ENCODE data around the gene NR2C1. TPM values are rescaled to one million over a fixed set of nuclear protein-coding genes. Genes with fewer than 3 reads are reported as not detected.
"Not testable (repeated sequence)": the region's sequence is repeated elsewhere in the genome, so short reads cannot be mapped to it uniquely, and the experiment has no call there.

Gene NR2C1
- total RNA-seq, 1 donor from 2014 or later = 28.5 TPM

DNA sequence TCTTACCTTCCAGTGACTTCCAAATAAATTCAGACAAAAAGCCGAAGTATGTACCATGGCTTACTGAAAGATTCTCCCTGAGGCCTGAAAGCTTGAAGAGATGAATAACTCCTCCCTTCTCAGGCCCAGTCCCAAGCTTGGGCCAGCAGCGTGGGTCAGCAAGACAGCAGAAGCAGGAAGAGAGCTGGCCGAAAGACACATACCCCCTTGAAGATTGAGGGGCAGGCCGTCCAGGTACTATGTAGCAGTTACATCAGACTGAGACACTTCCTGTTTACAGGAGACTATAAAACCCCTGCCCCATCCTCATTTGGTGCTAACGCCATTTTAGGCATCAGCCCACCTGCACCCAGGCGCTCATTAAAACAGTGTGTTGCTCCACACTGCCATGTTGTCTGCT is 84.9 kb downstream of the NR2C1 start:
- no peaks in the 10 kb centered on the region for H3K9me3 Mint-ChIP-seq
- H3K27me3 Mint-ChIP-seq (ENCODE audit: low read depth) = no peaks in the 10 kb centered on the region
- H3K4me1 Mint-ChIP-seq (ENCODE audit: low read depth) = peaks cover 33% of the 10 kb centered on the region
- H3K36me3 Mint-ChIP-seq (ENCODE audit: low read depth) = peaks cover 49% of the 10 kb centered on the region
- intact Hi-C loops (cut with micrococcal nuclease) = no loop called here
- H3K27ac Mint-ChIP-seq = no peak overlapping the region
- no peak for DNase-seq (ENCODE audit: low spot score)
- H3K4me3 Mint-ChIP-seq (ENCODE audit: low read depth) = no peak overlapping the region

DNA sequence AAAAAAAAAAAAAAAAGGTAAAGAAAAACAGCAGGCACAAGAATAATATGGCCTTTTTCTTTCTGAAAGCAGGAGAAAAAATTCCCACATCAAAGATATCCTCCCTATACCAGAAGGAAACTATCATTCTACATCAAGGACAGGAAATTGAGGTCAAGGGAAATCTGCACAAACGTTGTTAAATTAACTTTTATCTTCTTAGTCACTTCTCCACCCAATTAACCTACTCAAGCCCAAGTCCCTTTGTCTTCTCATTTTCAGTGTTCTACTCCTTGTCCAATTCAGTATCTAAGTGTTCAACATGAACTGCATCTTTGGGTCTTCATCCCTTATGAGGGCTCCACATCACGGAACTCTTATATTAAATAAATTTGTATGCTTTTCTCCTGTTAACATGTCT is 85.6 kb downstream of the NR2C1 start:
- Mint-ChIP-seq H3K36me3 (ENCODE audit: low read depth) (peaks cover 52% of the 10 kb centered on the region), H3K9me3 (no peaks in the 10 kb centered on the region), H3K4me3 (ENCODE audit: low read depth) (no peak overlapping the region), H3K27ac (no peak overlapping the region), H3K27me3 (ENCODE audit: low read depth) (no peaks in the 10 kb centered on the region), H3K4me1 (ENCODE audit: low read depth) (peaks cover 37% of the 10 kb centered on the region)
- no peak for DNase-seq (ENCODE audit: low spot score)
- intact Hi-C loops (cut with micrococcal nuclease) = no loop called here

- Mint-ChIP-seq H3K27me3 (ENCODE audit: low read depth) (no peaks in the 10 kb centered on the region), H3K36me3 (ENCODE audit: low read depth) (peaks cover 48% of the 10 kb centered on the region), H3K27ac (no peak overlapping the region), H3K9me3 (no peaks in the 10 kb centered on the region), H3K4me3 (ENCODE audit: low read depth) (no peak overlapping the region), H3K4me1 (ENCODE audit: low read depth) (peaks cover 40% of the 10 kb centered on the region)
- intact Hi-C loops (cut with micrococcal nuclease) = no loop called here
- no peak for DNase-seq (ENCODE audit: low spot score)
These were observed 86.2 kb downstream of the NR2C1 start for GRCh38 chr12:94987076-94987669.

DNA sequence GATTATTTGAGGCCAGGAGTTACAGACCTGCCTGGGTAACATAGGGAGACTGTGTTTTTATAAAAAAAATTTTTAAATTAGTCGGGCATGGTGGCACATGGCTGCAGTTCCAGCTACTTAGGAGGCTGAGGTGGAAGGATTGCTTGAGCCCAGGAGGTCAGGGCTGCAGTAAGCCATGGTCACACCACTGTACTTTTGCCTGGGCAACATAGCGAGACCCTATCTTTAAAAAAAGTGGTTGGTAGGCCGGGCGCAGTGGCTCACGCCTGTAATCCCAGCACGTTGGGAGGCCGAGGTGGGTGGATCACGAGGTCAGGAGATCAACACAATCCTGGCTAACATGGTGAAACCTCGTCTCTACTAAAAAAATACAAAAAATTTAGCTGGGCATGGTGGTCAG is 88.3 kb downstream of the NR2C1 start:
- DNase-seq (ENCODE audit: low spot score); H3K9me3 Mint-ChIP-seq; H3K27ac Mint-ChIP-seq; H3K4me3 Mint-ChIP-seq (ENCODE audit: low read depth); intact Hi-C loops (cut with micrococcal nuclease); H3K27me3 Mint-ChIP-seq (ENCODE audit: low read depth): not testable (repeated sequence)
- Mint-ChIP-seq H3K36me3 (ENCODE audit: low read depth) (peaks cover 40% of the 10 kb centered on the region), H3K4me1 (ENCODE audit: low read depth) (peaks cover 37% of the 10 kb centered on the region)

DNA sequence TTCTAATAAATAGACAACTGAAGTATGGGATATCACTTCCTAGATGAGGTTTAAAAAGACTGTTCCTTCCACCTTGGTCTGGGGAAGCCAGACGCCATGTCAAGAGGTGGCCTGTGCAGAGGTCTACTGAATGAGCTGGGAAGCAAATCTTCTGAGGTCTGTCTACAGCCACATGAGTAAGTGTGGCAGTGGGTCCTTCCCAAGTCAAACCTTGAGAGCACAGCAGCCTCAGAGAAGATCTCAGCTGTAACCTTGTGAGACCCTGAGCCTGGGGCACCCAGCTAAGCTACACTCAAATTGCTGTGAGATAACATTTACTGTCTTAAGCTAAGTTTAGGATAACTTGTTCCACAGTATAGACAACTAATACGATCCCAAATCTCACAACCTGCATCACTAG is 90.1 kb downstream of the NR2C1 start:
- intact Hi-C loops (cut with micrococcal nuclease) = no loop called here
- DNase-seq (ENCODE audit: low spot score) = no peak
- Mint-ChIP-seq H3K9me3 (no peaks in the 10 kb centered on the region), H3K36me3 (ENCODE audit: low read depth) (peaks cover 26% of the 10 kb centered on the region), H3K4me1 (ENCODE audit: low read depth) (peaks cover 26% of the 10 kb centered on the region), H3K27me3 (ENCODE audit: low read depth) (no peaks in the 10 kb centered on the region), H3K4me3 (ENCODE audit: low read depth) (no peak overlapping the region), H3K27ac (no peak overlapping the region)

DNA sequence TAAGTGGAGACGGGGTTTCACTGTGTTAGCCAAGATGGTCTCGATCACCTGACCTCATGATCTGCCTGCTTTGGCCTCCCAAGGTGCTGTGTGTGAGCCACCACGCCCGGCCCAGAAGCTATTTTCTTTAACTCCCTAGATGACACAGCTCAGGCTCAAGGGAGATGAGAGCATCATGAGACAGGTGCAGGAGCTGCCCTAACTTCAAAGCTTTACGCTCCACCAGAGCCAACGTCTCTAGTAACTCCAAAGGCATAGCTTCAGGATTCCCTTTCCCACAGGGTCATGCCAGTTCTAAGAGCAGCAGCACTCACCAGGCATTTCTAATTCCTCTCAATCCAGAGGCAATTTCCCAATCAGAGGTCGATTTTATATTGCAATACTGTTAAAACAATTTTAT is 91.0 kb downstream of the NR2C1 start:
- intact Hi-C loops (cut with micrococcal nuclease) = no loop called here
- H3K27me3 Mint-ChIP-seq (ENCODE audit: low read depth) = no peaks in the 10 kb centered on the region
- no peak for DNase-seq (ENCODE audit: low spot score)
- H3K4me3 Mint-ChIP-seq (ENCODE audit: low read depth) = no peak overlapping the region
- peaks cover 22% of the 10 kb centered on the region for H3K36me3 Mint-ChIP-seq (ENCODE audit: low read depth)
- H3K4me1 Mint-ChIP-seq (ENCODE audit: low read depth) = peaks cover 19% of the 10 kb centered on the region
- H3K27ac Mint-ChIP-seq = no peak overlapping the region
- no peaks in the 10 kb centered on the region for H3K9me3 Mint-ChIP-seq

- peaks cover 14% of the 10 kb centered on the region for H3K4me1 Mint-ChIP-seq (ENCODE audit: low read depth)
- no peak overlapping the region for H3K4me3 Mint-ChIP-seq (ENCODE audit: low read depth)
- no peak overlapping the region for H3K27ac Mint-ChIP-seq
- no peak for DNase-seq (ENCODE audit: low spot score)
- H3K9me3 Mint-ChIP-seq = no peaks in the 10 kb centered on the region
- intact Hi-C loops (cut with micrococcal nuclease) = no loop called here
- H3K36me3 Mint-ChIP-seq (ENCODE audit: low read depth) = peaks cover 15% of the 10 kb centered on the region
- H3K27me3 Mint-ChIP-seq (ENCODE audit: low read depth) = no peaks in the 10 kb centered on the region
These were observed 92.8 kb downstream of the NR2C1 start for GRCh38 chr12:94980577-94980976.

- Mint-ChIP-seq H3K9me3 (no peaks in the 10 kb centered on the region), H3K36me3 (ENCODE audit: low read depth) (peaks cover 15% of the 10 kb centered on the region), H3K4me3 (ENCODE audit: low read depth) (no peak overlapping the region), H3K4me1 (ENCODE audit: low read depth) (peaks cover 14% of the 10 kb centered on the region), H3K27ac (no peak overlapping the region), H3K27me3 (ENCODE audit: low read depth) (no peaks in the 10 kb centered on the region)
- DNase-seq (ENCODE audit: low spot score) = no peak
- intact Hi-C loops (cut with micrococcal nuclease) = no loop called here
These were observed 93.5 kb downstream of the NR2C1 start for GRCh38 chr12:94979941-94980340.

DNA sequence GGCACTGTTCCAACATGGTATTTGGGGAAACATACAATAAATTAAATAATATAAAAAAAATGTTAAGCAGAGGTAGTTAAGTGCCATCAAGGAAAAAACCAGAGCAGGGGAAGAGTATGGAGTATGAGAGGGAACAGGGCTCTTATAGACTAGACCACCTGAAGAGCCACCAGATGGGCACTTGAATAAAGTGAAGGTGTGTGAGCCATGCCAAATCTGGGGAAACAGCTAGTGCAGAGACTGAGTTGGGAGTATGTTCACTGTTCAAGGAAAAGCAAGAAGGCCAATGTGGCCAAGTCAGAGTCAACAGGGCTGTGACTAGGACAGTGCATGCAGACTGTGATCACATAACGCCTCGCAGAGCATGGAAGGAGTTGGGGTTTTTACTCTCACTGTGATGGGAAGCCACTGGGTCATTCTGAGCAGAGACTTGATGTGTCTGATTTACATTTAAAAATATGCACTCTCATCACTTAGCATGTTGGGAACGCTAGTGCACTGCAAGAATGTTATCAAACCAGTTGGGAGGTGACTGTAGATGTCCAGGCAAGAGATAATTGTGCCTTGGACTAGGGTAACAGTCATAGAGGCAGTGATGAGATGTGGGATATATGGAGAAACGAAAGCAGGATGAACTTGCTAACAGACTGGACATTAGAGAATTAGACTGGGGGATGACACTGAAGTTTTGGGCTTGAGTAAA is 95.5 kb downstream of the NR2C1 start:
- Mint-ChIP-seq H3K36me3 (ENCODE audit: low read depth) (peaks cover 4% of the 10 kb centered on the region), H3K9me3 (no peaks in the 10 kb centered on the region), H3K27me3 (ENCODE audit: low read depth) (no peaks in the 10 kb centered on the region), H3K4me3 (ENCODE audit: low read depth) (no peak overlapping the region), H3K27ac (no peak overlapping the region), H3K4me1 (ENCODE audit: low read depth) (peaks cover 6% of the 10 kb centered on the region)
- no peak for DNase-seq (ENCODE audit: low spot score)
- intact Hi-C loops (cut with micrococcal nuclease) = no loop called here

- H3K4me3 Mint-ChIP-seq (ENCODE audit: low read depth) = no peak overlapping the region
These were observed 100.2 kb downstream of the NR2C1 start for GRCh38 chr12:94973221-94973620.

DNA sequence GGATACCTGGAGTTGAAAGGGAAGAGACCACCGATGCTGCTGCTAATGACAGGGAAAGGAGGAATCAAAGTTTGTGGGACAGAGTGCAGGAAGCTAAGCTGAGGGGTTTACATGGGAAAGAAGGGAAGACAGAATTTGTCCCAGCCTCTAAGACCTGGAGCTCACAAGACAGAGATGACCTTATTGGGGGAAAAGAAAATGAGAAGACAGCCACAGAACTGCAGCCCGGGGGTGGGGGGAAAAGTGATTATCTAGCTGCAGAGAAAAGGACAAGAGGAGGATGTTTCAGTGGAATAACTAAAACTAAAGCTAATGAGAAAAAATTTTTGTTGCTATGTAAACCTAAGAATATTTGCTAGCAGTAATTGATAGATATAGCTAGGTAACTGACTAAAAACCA is 100.6 kb downstream of the NR2C1 start:
- H3K27ac Mint-ChIP-seq = no peak overlapping the region

More at GRCh38 chr12:94973221-94973620, 100.2 kb downstream of the NR2C1 start:
- Mint-ChIP-seq H3K27ac (no peak overlapping the region), H3K9me3 (no peaks in the 10 kb centered on the region), H3K4me1 (ENCODE audit: low read depth) (peaks cover 2% of the 10 kb centered on the region), H3K27me3 (ENCODE audit: low read depth) (no peaks in the 10 kb centered on the region), H3K36me3 (ENCODE audit: low read depth) (peaks cover 6% of the 10 kb centered on the region)
- intact Hi-C loops (cut with micrococcal nuclease) = no loop called here
- DNase-seq (ENCODE audit: low spot score) = no peak

GRCh38 chr12:94971923-94972322 is 101.5 kb downstream of the NR2C1 start:
- Mint-ChIP-seq H3K36me3 (ENCODE audit: low read depth) (peaks cover 6% of the 10 kb centered on the region), H3K4me3 (ENCODE audit: low read depth) (no peak overlapping the region), H3K27me3 (ENCODE audit: low read depth) (no peaks in the 10 kb centered on the region), H3K9me3 (no peaks in the 10 kb centered on the region), H3K4me1 (ENCODE audit: low read depth) (peaks cover 2% of the 10 kb centered on the region), H3K27ac (no peak overlapping the region)
- no peak for DNase-seq (ENCODE audit: low spot score)
- intact Hi-C loops (cut with micrococcal nuclease) = no loop called here

More for the DNA sequence above, 100.6 kb downstream of the NR2C1 start:
- intact Hi-C loops (cut with micrococcal nuclease) = no loop called here
- Mint-ChIP-seq H3K9me3 (no peaks in the 10 kb centered on the region), H3K36me3 (ENCODE audit: low read depth) (peaks cover 6% of the 10 kb centered on the region), H3K4me1 (ENCODE audit: low read depth) (peaks cover 2% of the 10 kb centered on the region), H3K27me3 (ENCODE audit: low read depth) (no peaks in the 10 kb centered on the region), H3K4me3 (ENCODE audit: low read depth) (no peak overlapping the region)
- DNase-seq (ENCODE audit: low spot score) = no peak

DNA sequence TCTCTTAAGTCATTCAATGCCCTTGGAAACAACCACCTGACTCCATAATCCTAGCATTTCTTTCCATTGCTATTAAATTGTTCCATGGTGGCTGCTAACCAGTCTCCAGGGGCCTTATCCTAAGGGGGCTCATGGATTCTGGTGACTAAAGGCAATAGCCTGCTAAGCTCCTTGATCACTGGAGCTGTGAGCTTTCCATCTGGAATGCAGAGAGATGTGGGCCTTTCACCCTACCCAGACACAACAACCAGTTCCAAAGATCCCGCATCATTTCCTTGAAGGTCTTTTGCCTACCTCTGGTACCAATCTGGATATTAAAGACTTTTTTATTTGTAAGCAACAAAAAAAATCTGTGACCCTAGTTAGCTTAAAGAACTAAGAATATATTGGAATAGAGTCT is 102.9 kb downstream of the NR2C1 start:
- Mint-ChIP-seq H3K36me3 (ENCODE audit: low read depth) (peaks cover 6% of the 10 kb centered on the region), H3K4me1 (ENCODE audit: low read depth) (peaks cover 2% of the 10 kb centered on the region), H3K27ac (no peak overlapping the region), H3K9me3 (no peaks in the 10 kb centered on the region), H3K4me3 (ENCODE audit: low read depth) (no peak overlapping the region), H3K27me3 (ENCODE audit: low read depth) (no peaks in the 10 kb centered on the region)
- intact Hi-C loops (cut with micrococcal nuclease) = no loop called here
- no peak for DNase-seq (ENCODE audit: low spot score)

Data from activated T-helper 2 cell treated with anti-CD3 and anti-CD28 coated beads, Interferon-gamma antibody, Interleukin-2, Interleukin-4, amounts not matched to agents 10 μg/mL and 5 μg/mL and 100 μg/mL, durations not matched to agents 14 hours and 24 hours and 36 hours (primary cell).